Transverse colon (tissue), 4 donors: Measurements from ENCODE around the gene ABCB7. TPM values are rescaled to one million over a fixed set of nuclear protein-coding genes. Genes with fewer than 3 reads are reported as not detected.

Experiments used
- DNase-seq: peaks from one replicate; pipeline ENCODE4 v3.0.0-alpha.2; 2019
- H3K27ac ChIP-seq, 4 donors: fragments of 200-600 bp; sonication (generic); 2 replicates each; pipeline ENCODE4 v1.5.1; 2016 to 2018; ENCODE audit warnings: inconsistent platforms in 4 of 4
- H3K27me3 ChIP-seq: fragments of 200-600 bp; sonication (generic); 2 replicates; pipeline ENCODE4 v1.5.1; 2017; ENCODE audit warnings: inconsistent platforms
- H3K36me3 ChIP-seq, 4 donors: fragments of 200-600 bp; sonication (generic); 2 replicates each; pipeline ENCODE4 v1.5.1; 2017 to 2019; ENCODE audit warnings: inconsistent platforms in 4 of 4
- H3K4me1 ChIP-seq, 4 donors: fragments of 200-600 bp; sonication (generic); 2 replicates each; pipeline ENCODE4 v1.5.1; 2017 to 2020; ENCODE audit warnings: inconsistent platforms in 4 of 4
- H3K4me3 ChIP-seq, 4 donors: fragments of 200-600 bp; sonication (generic); 1 replicate in 1 of 4; 2 replicates in 3 of 4; pipeline versions ENCODE4 v1.5.1 to v1.6.1; 2017 to 2019; ENCODE audit warnings: inconsistent platforms in 4 of 4
- H3K9me3 ChIP-seq, 2 donors: fragments of 200-600 bp; sonication (generic); 2 replicates each; pipeline ENCODE4 v1.5.1; 2017 to 2019; ENCODE audit warnings: inconsistent platforms in 2 of 2
- EP300 ChIP-seq: sonication (generic); formaldehyde crosslinking; IDR thresholded peaks from one replicate; pipeline ENCODE4 v1.6.1; 2017; ENCODE audit warnings: antibody characterized with exemption, low read depth
- POLR2A ChIP-seq: fragments of 450-650 bp; IDR thresholded peaks from one replicate; pipeline ENCODE4 v1.6.1; 2016; ENCODE audit warnings: antibody characterized with exemption, mild to moderate bottlenecking, moderate library complexity
- POLR2AphosphoS5 ChIP-seq, 3 donors: sonication (generic); formaldehyde crosslinking; IDR thresholded peaks; one replicate each; pipeline ENCODE4 v1.6.1; 2016; ENCODE audit warnings: antibody characterized with exemption in 3 of 3
- WGBS, 2 donors: methylation state at CpG; one replicate each; pipeline ENCODE4 v1.1.5; 2018; ENCODE audit warnings: low coverage in 1 of 2; 5-methylcytosine and 5-hydroxymethylcytosine counted together
- in situ Hi-C, 4 donors: fragments of 200-750 bp; cut with MboI; loops; one replicate each; pipeline versions ENCODE4 v1.15.0 to v1.15.1; 2017; ENCODE audit warnings: low sequenced_read_pairs in 3 of 4, low pct_ligation_motif_present in 1 of 4, low pct_unique_long_range_greater_than_20kb in 1 of 4
- intact Hi-C: fragments of 100-400 bp; cut with DNase I; formaldehyde crosslinking; loops from one replicate; pipeline ENCODE4 v1.15.1; 2023; ENCODE audit warnings: low total_unique reads
- total RNA-seq, 4 donors: library from RNA; depleted of rRNA; stranded (reverse); fragments of >200 nt; gene quantifications; one replicate each; pipeline ENCODE4 v1.1.0, GENCODE V29; 2016
- TF ChIP-seq, protein P1 (sequence below), 5 experiments: fragments of 200-600 bp in 3 of 5; fragments of 450-650 bp in 2 of 5; sonication (generic) in 3 of 5; IDR thresholded peaks; 1 replicate in 2 of 5; 2 replicates in 3 of 5; pipeline ENCODE4 v1.5.1; 2016 to 2017; ENCODE audit warnings: antibody characterized with exemption in 5 of 5, inconsistent platforms in 3 of 5, mild to moderate bottlenecking in 2 of 5, moderate library complexity in 1 of 5

Gene ABCB7
- total RNA-seq, 4 donors from 2014 or later = 49.4 to 92.8 (median 57.7) TPM

- intact Hi-C loops (no loop called here), in situ Hi-C loops (no loop called here)
- H3K4me3 ChIP-seq = no peak overlapping the region
- no peaks in the 10 kb centered on the region for H3K9me3 ChIP-seq
- H3K4me1 ChIP-seq = no peaks in the 10 kb centered on the region
- no peaks in the 10 kb centered on the region for H3K27me3 ChIP-seq
- no peaks in the 10 kb centered on the region for H3K36me3 ChIP-seq
- no peak for DNase-seq
- TF ChIP-seq POLR2A (no peak), POLR2AphosphoS5 (IDR thresholded peaks at IDR 0.05) (no peak), EP300 (no peak)
- TF ChIP-seq, protein P1, sequence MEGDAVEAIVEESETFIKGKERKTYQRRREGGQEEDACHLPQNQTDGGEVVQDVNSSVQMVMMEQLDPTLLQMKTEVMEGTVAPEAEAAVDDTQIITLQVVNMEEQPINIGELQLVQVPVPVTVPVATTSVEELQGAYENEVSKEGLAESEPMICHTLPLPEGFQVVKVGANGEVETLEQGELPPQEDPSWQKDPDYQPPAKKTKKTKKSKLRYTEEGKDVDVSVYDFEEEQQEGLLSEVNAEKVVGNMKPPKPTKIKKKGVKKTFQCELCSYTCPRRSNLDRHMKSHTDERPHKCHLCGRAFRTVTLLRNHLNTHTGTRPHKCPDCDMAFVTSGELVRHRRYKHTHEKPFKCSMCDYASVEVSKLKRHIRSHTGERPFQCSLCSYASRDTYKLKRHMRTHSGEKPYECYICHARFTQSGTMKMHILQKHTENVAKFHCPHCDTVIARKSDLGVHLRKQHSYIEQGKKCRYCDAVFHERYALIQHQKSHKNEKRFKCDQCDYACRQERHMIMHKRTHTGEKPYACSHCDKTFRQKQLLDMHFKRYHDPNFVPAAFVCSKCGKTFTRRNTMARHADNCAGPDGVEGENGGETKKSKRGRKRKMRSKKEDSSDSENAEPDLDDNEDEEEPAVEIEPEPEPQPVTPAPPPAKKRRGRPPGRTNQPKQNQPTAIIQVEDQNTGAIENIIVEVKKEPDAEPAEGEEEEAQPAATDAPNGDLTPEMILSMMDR (IDR thresholded peaks at IDR 0.05) = no peak
- no peak overlapping the region for H3K27ac ChIP-seq
These were observed 71.3 kb downstream of the ABCB7 start for GRCh38 chrX:75084757-75085156.

GRCh38 chrX:75076429-75076828 is 79.7 kb downstream of the ABCB7 start:
- H3K27me3 ChIP-seq = no peaks in the 10 kb centered on the region
- no peak overlapping the region for H3K27ac ChIP-seq
- H3K4me3 ChIP-seq = no peak overlapping the region
- no peaks in the 10 kb centered on the region for H3K4me1 ChIP-seq
- no peaks in the 10 kb centered on the region for H3K36me3 ChIP-seq
- no peaks in the 10 kb centered on the region for H3K9me3 ChIP-seq
- DNase-seq = no peak
- 88% methylated on average over 1 of the region's 1 CpG; no CpG with 5 or more reads in 1 of the 2 donors for WGBS, 2 donors
- in situ Hi-C loops (no loop called here), intact Hi-C loops (no loop called here)
- no peak for TF ChIP-seq EP300
- no peak for TF ChIP-seq POLR2AphosphoS5 (IDR thresholded peaks at IDR 0.05)
- TF ChIP-seq POLR2A = no peak
- TF ChIP-seq, protein P1 (IDR thresholded peaks at IDR 0.05) = no peak

DNA sequence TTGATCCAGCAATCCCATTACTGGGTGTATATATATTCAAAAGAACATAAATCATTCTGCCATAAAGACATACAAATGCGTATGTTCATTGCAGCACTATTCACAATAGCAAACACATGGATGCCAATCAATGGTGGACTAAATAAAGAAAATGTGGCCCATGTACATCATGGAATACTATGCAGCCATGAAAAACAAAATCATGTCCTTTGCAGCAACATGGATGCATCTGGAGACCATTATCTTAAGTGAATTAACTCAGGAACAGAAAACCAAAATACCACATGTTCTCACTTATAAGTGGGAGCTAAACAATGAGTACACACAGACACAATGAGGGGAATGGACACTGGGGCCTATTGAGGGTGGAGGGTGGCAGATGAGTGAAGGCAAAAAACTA is 81.6 kb downstream of the ABCB7 start:
- no peaks in the 10 kb centered on the region for H3K27me3 ChIP-seq
- intact Hi-C loops (no loop called here), in situ Hi-C loops (no loop called here)
- H3K4me1 ChIP-seq = no peaks in the 10 kb centered on the region
- no peak overlapping the region for H3K4me3 ChIP-seq
- H3K9me3 ChIP-seq = no peaks in the 10 kb centered on the region
- no peak for TF ChIP-seq POLR2AphosphoS5 (IDR thresholded peaks at IDR 0.05)
- TF ChIP-seq EP300 = no peak
- TF ChIP-seq, protein P1 (IDR thresholded peaks at IDR 0.05) = no peak
- no peak for TF ChIP-seq POLR2A
- DNase-seq = no peak
- H3K27ac ChIP-seq = no peak overlapping the region
- WGBS, 2 donors = 61% methylated on average over 1 of the region's 1 CpG; no CpG with 5 or more reads in 1 of the 2 donors
- no peaks in the 10 kb centered on the region for H3K36me3 ChIP-seq

DNA sequence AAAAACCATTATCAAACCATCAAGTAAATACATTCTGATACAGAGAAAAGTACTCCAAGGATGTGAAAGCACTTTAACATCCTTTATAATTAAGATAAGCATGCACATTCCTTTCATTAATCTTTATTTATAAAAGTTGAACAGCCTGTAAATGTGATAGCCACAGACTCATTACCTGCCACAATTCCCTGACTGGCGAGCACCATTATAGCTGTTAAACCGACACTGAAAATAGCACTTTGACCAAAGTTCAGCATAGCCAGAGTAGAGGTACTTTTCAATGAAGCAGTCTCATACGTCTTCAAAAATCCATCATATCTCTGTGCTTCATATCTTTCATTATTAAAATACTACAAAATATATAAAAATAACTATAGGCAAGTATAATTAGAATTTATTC is 84.7 kb downstream of the ABCB7 start:
- Histone ChIP-seq H3K4me1 (no peaks in the 10 kb centered on the region), H3K4me3 (no peak overlapping the region), H3K9me3 (no peaks in the 10 kb centered on the region), H3K27me3 (no peaks in the 10 kb centered on the region), H3K36me3 (no peaks in the 10 kb centered on the region), H3K27ac (no peak overlapping the region)
- intact Hi-C loops = no loop called here
- TF ChIP-seq, protein P1 (IDR thresholded peaks at IDR 0.05) = no peak
- no peak for TF ChIP-seq EP300
- no peak for TF ChIP-seq POLR2AphosphoS5 (IDR thresholded peaks at IDR 0.05)
- no peak for TF ChIP-seq POLR2A
- DNase-seq = no peak
- WGBS, 2 donors = 54 to 73% methylated on average over 3 of the region's 3 CpGs
- in situ Hi-C loops = no loop called here
